ENCODE results near the gene TCF12.

Gene TCF12

DNA sequence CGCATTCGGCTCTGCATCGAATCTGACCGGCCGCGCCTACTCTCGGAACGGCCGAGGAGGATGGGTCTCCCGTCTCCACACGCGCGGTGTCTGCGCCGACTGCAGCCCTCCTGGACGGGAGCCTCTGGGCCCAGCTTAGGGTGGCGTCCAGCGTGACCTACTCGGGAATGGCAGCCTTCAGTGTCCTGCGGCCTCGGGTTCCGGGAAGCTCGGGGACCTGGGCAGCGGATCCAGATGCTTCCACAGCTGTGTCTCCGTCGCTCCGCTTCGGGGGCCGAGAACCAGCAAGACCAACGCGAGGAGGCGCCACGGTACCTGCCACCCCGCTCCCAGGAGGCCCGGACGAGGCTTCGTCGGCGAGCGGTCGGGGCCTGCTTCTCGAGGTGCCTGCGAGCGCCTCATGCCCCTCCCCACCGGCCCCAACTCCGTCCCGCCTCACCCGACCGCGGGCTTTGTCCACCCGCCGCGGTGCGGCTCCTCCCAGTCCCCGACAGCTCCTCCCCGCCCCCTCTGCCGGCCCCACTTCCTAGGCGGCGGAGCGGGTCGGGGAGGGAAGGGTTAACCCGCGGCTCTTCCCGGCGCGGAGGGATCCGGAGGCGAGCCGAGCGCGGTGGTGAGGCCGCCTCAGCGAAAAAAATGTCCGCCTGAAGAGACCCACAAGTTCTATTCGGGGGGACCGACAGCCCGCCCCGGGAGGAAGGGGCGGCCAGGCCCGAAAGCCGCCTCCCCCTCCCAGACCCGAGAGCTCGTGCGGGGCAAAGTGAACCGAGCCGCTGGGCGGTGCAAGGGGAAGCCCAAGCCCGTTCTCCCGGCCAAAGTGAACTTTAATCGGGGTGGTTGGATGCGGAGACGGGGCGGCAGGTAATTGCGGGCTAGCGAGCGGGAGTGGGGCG is at the start of gene TCF12:
Gene TCF12 (plus strand): TSS at position 599 of the 893 bp plus-strand sequence. CDS start 1,270 bp downstream, outside the sequence.
- in situ Hi-C loops (cut with MboI; ENCODE audit: low pct_unique_long_range_greater_than_20kb, low sequenced_read_pairs): loop anchor here (25.0 kb wide), 1 partner anchor 394 kb away; no protein-coding TSS in a partner anchor
- peak; percentile 96 for DNase-seq

- DNase-seq: peak; percentile 62
- in situ Hi-C loops (cut with MboI; ENCODE audit: low pct_unique_long_range_greater_than_20kb, low sequenced_read_pairs): no loop called here
Observed at GRCh38 chr15:56869573-56869972, 48.9 kb upstream of the TCF12 start.

DNA sequence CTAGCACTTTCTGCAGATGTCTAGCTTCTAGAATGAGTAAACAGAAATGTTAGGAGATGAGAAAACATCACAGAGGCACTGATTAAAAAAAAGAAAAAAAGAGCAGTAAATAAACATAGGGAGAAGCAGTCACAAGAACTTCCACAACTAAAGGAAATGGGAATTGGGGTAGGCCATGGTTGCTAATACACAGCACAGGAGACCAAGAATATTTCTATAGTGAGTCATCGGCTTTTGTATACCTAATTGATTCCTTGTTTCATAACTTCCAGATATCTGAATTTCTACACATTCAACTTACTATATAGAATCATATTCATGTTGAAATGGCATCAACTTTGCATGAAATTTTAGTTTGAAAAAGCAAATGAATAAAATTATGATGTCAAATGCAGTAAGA is 47.3 kb upstream of the TCF12 start:
- DNase-seq: no peak
- in situ Hi-C loops (cut with MboI; ENCODE audit: low pct_unique_long_range_greater_than_20kb, low sequenced_read_pairs): no loop called here

DNA sequence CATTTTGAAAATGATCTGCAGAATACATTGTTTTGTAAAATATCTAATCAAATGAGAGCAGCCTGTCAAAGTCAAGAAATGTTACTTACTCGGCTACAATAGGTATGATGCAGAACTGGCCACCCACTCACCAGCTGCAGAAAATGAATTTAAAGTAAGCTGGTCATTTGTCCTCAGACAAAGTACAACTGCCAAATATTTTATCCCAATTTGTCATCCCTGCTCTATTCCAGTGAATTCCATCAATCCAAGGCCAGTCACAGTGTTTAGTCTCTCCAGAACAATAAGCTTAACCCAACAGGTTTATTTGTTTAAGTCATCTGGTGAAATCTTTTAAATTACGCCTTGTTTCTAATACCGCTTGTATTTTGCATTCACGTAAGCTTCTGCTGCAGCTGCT is 46.6 kb upstream of the TCF12 start:
- DNase-seq: no peak
- in situ Hi-C loops (cut with MboI; ENCODE audit: low pct_unique_long_range_greater_than_20kb, low sequenced_read_pairs): no loop called here

GRCh38 chr15:56877255-56877970 is 41.0 kb upstream of the TCF12 start:
- DNase-seq: no peak
- in situ Hi-C loops (cut with MboI; ENCODE audit: low pct_unique_long_range_greater_than_20kb, low sequenced_read_pairs): loop anchor here (25.0 kb wide), 1 partner anchor 390 kb away; no protein-coding TSS in a partner anchor

- in situ Hi-C loops (cut with MboI; ENCODE audit: low pct_unique_long_range_greater_than_20kb, low sequenced_read_pairs): loop anchor here (25.0 kb wide), 1 partner anchor 392 kb away; no protein-coding TSS in a partner anchor
- no peak for DNase-seq
Observed at GRCh38 chr15:56879502-56879901, 38.9 kb upstream of the TCF12 start.

DNA sequence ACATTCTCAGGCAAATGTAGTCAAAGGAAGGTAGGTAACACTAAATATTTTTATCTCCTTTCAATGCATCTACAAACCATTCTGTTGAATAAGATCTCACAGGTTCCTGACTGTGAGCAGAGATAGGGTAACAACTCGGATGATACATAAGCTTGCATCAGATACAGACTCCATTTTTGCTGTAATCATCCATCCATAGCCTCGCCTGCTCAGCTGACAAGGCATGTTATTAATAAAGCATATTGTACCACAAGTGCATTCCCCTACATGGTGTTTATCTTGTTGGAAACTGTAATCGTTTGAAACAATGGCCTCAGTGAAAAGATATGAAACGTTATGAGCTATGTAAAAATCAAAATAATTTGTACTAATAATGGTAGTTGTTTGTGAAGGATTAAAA is 35.4 kb upstream of the TCF12 start:
- DNase-seq: no peak
- in situ Hi-C loops (cut with MboI; ENCODE audit: low pct_unique_long_range_greater_than_20kb, low sequenced_read_pairs): loop anchor here (25.0 kb wide), 1 partner anchor 396 kb away; no protein-coding TSS in a partner anchor

DNA sequence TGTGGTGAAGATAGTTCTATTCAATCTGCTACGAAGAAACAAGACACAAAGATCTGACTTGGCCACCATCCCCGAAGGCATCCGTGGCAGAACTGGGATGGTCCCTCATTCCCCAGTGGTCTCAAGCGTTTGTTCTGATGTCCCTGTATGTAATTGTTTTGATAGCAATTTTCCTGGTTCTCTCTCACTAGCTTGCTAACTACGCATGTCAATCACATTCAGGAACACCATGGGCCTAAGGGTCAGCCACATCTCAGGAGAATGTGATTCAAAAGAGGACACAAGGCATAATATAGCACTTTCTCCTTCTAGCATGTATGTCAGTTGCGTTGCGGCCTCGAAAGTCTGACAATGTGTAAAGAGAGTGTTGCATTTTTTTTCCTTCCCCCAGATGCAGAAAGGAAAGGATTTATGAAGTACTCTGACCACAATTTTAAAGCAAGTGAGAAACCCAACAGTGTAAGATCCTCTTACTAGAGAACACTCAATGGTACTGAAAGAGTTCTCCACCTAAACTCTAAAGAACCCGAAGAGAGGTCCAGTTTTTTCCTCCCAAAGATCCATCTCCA is 32.0 kb upstream of the TCF12 start:
- DNase-seq: no peak
- in situ Hi-C loops (cut with MboI; ENCODE audit: low pct_unique_long_range_greater_than_20kb, low sequenced_read_pairs): loop anchor here (25.0 kb wide), 1 partner anchor 399 kb away; no protein-coding TSS in a partner anchor

DNA sequence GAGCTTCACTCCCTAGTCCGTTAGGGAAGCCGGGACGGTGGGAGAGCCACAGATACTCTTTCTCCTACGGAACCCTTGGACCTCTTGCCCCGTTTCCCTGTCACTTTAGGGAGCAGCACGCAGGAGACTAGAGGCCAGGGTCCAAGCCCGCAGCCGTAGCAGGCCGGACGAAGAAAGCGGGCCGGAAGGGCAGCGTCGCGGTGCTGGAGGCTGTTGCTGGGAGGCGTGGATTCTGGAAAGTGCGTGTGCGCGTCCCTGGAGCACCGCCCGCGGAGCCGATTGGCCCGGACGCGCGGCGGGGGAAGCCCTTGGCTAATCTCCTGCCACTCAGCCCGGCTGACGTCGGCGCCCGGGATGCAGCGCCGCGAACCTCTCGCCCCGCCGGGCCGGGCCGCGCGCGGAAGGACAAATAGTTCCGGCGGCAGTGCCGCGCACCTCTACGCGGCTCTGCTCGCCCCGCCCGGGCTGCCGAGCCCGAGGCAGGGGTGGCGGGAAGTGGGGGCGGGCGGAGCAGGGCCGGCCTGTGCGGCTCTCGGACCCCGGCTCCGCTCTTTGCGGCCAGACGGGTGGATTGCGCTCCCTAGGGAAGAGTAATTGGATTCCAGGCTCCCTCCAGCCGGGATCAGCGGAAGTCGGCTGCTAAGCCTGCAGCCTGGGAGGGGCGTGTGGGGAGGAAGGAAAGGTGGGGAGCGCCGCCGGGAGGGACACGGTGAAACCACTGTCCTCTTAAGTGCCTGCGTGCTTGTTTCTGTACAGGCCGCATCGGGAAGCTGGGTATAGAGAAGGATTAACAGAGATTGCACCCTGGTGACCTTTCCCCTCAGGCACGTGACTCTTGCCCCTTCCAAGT is 31.3 kb upstream of the TCF12 start:
- in situ Hi-C loops (cut with MboI; ENCODE audit: low pct_unique_long_range_greater_than_20kb, low sequenced_read_pairs): loop anchor here (25.0 kb wide), 1 partner anchor 400 kb away; no protein-coding TSS in a partner anchor
- peak; percentile 93 for DNase-seq

DNA sequence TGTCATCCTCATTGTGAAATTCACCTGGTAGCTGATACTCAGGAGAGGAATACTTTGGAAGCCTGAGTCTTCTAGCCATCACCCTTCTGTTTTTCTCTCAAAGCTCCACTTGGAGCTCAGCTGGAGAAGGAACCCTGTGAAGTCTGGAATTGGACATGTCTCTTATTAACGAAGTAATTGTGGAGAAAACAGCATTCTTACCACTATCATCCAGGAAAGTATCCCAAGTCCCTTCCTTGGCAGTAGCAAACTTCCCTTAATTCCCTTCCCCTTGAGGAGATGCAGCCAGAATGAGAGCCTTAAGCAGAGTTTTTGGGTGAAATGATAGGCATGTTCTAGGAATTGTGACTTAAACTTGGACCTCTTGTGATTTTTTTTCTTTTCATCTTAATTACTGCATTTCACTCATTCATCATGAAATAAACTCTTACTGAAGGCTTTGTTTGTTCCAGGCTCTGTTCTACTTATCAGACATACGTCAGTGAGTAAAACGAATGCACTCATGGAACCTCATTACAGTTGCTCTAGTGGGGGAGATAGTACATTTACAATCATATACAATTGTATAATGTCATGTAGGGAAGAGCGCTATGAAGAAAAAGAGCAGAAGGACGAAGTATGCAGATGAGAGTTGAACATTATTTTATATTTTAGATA is 30.5 kb upstream of the TCF12 start:
- no peak for DNase-seq
- in situ Hi-C loops (cut with MboI; ENCODE audit: low pct_unique_long_range_greater_than_20kb, low sequenced_read_pairs): loop anchor here (25.0 kb wide), 1 partner anchor 401 kb away; no protein-coding TSS in a partner anchor

- in situ Hi-C loops (cut with MboI; ENCODE audit: low pct_unique_long_range_greater_than_20kb, low sequenced_read_pairs): loop anchor here (25.0 kb wide), 1 partner anchor 403 kb away; no protein-coding TSS in a partner anchor
- no peak for DNase-seq
Observed at GRCh38 chr15:56890038-56890437, 28.4 kb upstream of the TCF12 start.

DNA sequence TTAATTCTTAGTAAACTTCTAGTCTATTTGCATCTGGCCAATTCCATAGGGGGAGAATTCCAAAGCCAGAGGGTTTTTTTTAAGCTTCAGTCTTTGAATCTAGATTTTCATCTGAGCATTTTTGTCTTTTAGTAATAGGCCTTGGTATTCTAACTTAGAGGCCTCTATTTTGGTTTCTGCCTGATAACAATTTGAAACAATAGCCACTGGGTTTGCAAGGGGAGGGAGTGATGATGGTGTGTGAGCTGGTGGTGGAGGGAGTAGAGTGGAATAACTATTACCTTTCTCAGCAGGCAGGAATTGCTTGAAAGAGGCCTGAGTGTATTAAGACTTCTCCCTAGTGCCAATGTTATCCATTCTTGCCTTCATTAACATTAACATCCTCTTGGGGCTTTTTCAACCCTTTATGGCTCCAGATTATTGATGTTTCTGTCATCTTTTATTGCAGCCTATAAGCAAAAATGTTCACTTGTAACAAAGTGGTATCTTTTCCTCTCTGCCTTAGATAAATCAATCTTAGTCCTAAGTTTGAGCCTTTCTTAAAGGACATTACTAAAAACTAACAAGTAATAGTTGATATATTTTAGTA is 26.5 kb upstream of the TCF12 start:
- no peak for DNase-seq
- in situ Hi-C loops (cut with MboI; ENCODE audit: low pct_unique_long_range_greater_than_20kb, low sequenced_read_pairs): loop anchor here (25.0 kb wide), 1 partner anchor 405 kb away; no protein-coding TSS in a partner anchor

DNA sequence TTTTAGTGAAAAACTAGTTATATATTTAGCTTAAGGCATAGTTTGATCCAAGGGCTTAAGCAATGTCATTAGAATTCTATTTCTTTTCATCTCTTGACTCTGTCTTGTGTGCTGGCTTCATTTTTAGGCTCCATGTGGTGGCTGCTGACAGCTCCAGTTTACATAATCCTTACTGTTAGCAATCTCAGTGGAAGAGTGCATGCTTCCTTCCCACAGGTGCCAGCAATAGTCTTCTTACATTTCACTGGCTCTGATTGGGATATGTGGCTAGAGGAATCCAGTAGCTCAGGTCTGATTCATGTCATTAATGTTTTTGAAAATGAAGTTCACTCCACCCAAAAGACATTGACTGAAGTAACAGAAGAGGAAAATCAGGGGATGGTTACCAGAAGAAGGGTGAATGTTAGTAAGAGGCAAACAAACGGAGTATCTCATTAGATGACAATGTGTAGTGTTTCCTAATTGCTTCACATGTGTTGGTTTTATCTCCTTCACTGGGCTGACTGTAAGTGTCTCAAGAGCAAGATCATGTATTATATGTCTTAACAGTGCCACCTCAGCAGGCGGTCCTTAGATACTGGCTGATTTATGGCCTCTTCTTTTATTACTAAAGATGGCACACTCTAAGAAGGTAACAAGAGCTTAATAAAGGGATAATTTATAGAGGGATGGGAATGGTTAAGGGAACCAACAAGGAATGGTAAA is 25.6 kb upstream of the TCF12 start:
- in situ Hi-C loops (cut with MboI; ENCODE audit: low pct_unique_long_range_greater_than_20kb, low sequenced_read_pairs): loop anchor here (25.0 kb wide), 1 partner anchor 406 kb away; no protein-coding TSS in a partner anchor
- no peak for DNase-seq

GRCh38 chr15:56893364-56893678 is 25.1 kb upstream of the TCF12 start:
- DNase-seq: no peak
- in situ Hi-C loops (cut with MboI; ENCODE audit: low pct_unique_long_range_greater_than_20kb, low sequenced_read_pairs): loop anchor here (25.0 kb wide), 1 partner anchor 406 kb away; no protein-coding TSS in a partner anchor

DNA sequence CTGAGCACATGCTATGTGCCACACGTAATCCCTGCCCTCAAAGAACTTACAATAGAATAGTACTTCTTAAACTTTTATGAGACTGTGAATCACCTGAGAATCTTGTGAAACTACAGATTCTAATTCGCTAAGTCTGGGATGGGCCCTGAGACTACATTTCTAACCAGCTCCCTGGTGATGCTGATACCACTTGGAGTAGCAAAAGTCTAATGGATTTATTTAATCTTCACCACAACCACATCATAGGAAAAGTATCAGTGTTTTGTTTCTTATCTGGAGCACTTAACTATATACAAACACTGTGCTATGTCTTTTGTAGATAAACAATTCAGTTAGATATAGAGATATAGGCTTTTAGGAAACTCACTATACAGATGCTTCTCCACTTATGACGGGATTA is 23.8 kb upstream of the TCF12 start:
- in situ Hi-C loops (cut with MboI; ENCODE audit: low pct_unique_long_range_greater_than_20kb, low sequenced_read_pairs): loop anchor here (25.0 kb wide), 1 partner anchor 407 kb away; no protein-coding TSS in a partner anchor
- no peak for DNase-seq

DNA sequence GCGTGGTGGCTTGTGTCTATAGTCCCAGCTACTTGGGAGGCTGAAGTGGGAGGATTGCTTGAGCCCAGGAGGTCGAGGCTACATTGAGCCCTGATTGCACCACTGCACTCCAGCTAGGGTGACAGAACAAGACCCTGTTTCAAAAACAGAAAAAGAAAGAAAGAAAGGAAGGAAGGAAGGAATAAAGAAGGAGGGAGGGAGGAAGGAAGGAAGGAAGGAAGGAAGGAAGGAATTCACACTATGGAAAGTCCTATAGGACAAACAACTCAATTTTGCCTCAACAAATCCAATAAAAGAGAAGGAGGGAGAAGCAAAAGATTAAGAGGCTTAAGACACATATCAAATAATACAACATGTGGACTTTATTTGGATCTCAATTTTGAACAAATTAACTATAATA is 16.5 kb upstream of the TCF12 start:
- DNase-seq: no peak
- in situ Hi-C loops (cut with MboI; ENCODE audit: low pct_unique_long_range_greater_than_20kb, low sequenced_read_pairs): loop anchor here (25.0 kb wide), 1 partner anchor 410 kb away; no protein-coding TSS in a partner anchor

DNA sequence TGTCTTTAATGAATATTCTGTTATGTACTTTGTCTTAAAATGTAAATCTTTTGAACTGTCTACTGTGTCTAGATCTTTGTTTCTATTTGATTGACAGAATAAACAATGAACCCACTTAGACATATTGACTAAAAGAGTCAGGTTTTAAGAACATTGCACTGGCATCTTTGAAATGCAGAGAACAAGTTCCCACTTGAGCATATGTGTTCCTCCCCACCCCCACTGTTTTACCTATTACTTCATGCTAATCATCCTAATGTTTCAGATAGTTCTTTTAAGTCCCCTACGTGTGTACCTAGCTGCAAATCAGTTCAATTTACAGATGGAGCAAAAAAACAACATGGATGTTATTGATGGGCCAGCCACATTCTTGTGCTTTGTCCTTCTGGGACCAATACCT is 11.7 kb upstream of the TCF12 start:
- in situ Hi-C loops (cut with MboI; ENCODE audit: low pct_unique_long_range_greater_than_20kb, low sequenced_read_pairs): loop anchor here (25.0 kb wide), 1 partner anchor 406 kb away; no protein-coding TSS in a partner anchor
- DNase-seq: no peak
